ENCODE data around the gene OR10Z1. TPM values are rescaled to one million over a fixed set of nuclear protein-coding genes. Genes with fewer than 3 reads are reported as not detected.

Gene OR10Z1, protein sequence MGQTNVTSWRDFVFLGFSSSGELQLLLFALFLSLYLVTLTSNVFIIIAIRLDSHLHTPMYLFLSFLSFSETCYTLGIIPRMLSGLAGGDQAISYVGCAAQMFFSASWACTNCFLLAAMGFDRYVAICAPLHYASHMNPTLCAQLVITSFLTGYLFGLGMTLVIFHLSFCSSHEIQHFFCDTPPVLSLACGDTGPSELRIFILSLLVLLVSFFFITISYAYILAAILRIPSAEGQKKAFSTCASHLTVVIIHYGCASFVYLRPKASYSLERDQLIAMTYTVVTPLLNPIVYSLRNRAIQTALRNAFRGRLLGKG
- not detected for total RNA-seq
- long read RNA-seq, result 0 reads

DNA sequence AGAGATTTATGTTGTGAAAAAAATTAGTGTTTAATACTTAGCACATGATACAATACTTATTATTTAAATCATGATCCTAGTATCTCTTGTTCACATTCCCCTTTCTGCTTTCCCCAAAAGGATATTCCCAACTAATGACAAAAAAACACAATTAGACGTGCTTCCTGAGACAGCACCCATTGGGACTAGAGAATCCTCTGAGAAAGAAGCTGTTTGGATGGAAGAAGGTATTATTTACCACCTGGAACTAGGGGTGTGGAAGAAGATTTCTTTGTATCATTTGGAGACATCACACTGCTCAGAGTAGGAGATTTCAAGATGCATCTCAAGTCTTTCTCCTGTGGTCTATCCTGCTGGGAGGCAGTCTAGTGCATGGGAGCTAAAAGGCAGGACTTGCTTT lies at the start of gene OR10Z1:
Gene OR10Z1 (plus strand): TSS at position 301 of the 400 bp plus-strand sequence. CDS start 1,171 bp downstream, outside the sequence.
- intact Hi-C loops (cut with DNase I), result no loop called here
- DNase-seq (ENCODE audit: low spot score), result no peak

DNA sequence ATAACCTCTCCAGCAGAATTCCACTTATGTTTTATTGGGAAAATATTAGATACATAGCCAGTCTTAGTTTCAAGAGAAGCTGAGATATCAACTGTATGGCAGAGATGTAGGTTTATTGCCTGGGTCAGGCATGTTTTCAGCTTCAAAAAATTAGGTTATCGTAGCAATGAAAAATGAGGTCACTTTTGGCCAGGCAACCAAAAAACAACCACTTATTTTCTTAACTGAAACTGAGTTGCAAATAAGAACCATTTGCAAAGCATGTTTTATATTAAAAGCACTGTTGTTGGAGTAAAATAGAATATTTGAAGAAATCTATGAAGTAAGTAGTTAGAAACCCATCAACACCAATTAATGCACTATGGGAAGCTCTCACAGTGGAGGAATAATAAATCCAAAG lies 45.4 kb upstream of the OR10Z1 start:
- intact Hi-C loops (cut with DNase I), result no loop called here
- DNase-seq (ENCODE audit: low spot score), result no peak

DNA sequence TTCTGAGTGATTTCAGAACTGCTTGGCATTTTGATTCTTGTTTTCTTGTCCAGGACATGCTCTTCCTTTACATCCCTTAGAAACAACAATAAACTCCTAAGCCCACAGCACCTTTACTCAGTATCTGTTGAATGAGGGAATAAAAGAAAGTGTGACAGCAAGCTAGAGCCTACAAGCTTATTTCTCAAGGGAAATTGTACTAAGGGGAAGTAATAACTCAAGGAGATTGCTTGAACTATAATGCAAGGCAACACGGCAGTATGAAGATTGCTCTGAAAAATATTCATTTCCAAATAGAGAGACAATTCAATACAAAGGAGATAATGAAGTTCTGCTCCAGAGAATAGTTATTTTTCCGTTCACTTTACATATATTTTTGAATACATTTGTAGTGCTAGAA lies 41.2 kb upstream of the OR10Z1 start:
- intact Hi-C loops (cut with DNase I), result no loop called here
- DNase-seq (ENCODE audit: low spot score), result no peak

DNA sequence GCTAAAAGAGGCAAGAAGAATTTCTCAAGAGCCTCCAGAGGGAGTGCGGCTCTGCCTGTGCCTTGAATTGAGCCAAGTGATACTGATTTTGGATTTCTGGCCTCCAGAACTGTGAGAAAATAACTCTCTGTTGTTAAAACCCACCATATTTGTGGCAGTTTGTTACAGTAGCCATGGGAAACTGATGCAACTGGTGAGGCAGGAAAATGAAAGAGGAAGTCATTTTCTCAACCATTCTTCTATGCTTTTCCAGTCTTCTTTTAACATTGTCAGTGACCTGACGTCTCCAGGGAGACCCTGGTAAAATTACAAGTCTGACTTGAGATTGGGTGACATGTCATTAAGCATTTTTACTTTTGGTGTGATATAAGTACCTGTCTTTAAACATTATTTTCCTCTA lies 40.5 kb upstream of the OR10Z1 start:
- no peak for DNase-seq (ENCODE audit: low spot score)

DNA sequence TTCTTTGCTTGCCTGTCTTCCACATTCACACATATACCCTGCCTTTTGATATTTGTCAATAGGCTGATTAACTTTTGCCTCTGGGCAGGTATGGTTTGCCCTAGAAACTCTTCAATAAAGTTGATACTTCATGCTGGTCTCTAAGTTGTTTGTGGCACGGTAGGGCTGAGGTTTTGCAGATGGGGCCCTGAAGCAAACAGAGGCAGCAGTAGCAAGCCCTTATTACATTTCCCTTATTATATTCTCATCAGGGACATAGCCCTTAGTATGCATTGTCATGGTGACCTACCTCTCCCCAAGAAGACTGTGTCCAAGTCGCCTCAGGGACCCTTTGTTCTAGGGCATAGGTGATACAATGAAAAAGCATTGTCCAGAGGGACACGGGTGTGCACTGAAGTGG lies 34.6 kb upstream of the OR10Z1 start, which contains the start of gene OR6P1:
Gene OR6P1 (minus strand): TSS at position 101 of the 400 bp plus-strand sequence. CDS start 6,976 bp downstream, outside the sequence.
- DNase-seq (ENCODE audit: low spot score), result no peak

More for the DNA sequence above, 40.5 kb upstream of the OR10Z1 start:
- intact Hi-C loops (cut with DNase I), result no loop called here

DNA sequence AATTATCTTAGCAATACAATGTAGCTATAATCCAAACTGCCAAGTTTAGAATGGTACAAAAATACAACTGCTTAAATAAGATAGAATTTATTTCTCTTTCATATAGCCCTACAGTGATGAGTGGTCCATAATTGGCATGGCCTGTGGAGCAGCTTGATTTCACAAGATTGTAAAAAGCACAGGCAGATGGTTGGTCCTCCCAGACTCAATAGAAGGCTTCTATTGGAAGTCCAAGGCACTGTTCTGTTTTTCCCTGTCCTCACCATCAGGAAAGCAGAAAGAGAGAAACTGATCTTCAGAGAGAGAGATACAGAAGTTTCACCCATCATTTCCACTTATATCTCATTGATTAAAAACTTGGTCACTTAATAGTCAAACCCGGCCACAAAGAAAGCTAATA lies 32.8 kb upstream of the OR10Z1 start:
- no peak for DNase-seq (ENCODE audit: low spot score)
- intact Hi-C loops (cut with DNase I), result no loop called here

More for the DNA sequence above, 34.6 kb upstream of the OR10Z1 start, which contains the start of gene OR6P1:
- intact Hi-C loops (cut with DNase I), result no loop called here

DNA sequence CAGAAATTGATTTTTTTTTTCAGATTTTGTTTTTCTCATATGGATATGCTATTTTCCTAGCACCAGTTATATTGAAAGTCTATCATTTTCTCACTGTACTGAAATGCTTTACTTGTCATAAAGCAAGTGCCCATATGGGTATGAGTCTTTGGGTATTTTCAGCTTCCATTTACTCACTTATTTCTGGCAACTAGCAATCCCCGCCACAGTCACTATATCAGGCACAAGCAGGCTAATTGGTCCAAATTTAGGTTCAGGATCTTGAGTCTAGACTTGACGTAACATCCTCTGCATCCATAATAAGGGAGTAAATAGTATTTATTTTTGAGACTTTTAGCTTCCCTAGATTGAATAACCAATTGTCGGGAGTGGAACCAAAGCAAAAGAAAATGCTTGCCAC lies 27.5 kb upstream of the OR10Z1 start:
- DNase-seq (ENCODE audit: low spot score), result no peak
- intact Hi-C loops (cut with DNase I), result no loop called here

DNA sequence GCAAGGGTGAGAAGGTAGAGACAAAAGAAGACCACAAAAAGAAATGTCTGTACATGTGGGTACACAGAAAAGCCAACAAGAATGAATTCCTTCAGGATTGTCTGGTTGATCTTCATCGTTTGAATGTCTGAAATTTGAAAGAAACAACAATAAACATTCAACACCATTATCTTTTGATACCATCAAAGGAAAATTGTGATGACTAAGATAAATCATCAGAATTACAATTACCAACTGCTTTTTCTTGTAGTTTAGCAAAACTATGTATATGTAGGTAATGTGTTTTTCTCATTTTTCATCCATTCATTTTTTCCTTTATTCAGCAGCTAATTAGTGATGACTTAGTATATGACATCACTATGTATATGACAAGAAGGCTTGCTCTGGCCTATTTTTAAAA lies 25.3 kb upstream of the OR10Z1 start, which contains the start of gene OR10X1:
Gene OR10X1 (minus strand): TSS at position 167 of the 400 bp plus-strand sequence. CDS start 0 bp downstream, at position 167.
- intact Hi-C loops (cut with DNase I), result no loop called here
- DNase-seq (ENCODE audit: low spot score), result no peak

DNA sequence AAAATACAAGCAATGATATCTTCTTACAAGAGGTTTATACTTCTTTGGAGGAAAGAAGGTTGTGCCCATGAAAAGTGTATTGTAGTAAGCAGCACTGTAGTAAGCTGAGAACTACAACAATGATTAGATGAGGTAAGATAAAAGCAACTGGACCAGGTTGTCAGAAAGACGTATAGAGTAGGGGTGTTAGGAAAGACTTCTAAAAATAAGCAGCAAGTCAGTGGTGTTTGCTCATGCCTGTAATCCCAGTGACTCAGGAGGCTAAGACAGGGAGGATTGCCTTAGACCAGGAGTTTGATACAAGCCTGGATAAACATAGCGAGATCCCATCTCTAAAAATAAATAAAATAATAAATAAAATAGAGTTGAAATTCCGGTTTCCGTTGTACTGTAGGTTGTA lies 21.1 kb upstream of the OR10Z1 start:
- intact Hi-C loops (cut with DNase I), result no loop called here

DNA sequence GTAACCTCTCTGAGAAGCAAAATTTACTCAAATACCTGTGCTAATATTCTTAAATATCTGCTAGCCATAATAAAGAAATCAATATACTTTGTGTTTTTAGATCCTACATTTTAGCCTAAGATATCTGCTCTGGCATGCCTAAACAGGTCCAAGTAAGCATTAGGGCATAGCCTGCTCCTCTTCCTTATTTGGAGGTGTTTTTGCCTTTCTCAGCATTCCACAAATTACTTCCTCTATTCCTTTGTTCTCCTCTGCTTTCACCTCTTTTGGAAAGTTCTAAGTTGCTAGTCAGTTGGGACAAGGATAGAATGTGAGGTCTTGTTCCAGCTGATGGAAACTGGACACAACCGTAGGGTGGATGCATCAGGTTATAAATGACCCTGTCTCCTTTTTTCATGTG lies 18.1 kb upstream of the OR10Z1 start:
- intact Hi-C loops (cut with DNase I), result no loop called here
- no peak for DNase-seq (ENCODE audit: low spot score)

More for the DNA sequence above, 21.1 kb upstream of the OR10Z1 start:
- DNase-seq (ENCODE audit: low spot score), result no peak

DNA sequence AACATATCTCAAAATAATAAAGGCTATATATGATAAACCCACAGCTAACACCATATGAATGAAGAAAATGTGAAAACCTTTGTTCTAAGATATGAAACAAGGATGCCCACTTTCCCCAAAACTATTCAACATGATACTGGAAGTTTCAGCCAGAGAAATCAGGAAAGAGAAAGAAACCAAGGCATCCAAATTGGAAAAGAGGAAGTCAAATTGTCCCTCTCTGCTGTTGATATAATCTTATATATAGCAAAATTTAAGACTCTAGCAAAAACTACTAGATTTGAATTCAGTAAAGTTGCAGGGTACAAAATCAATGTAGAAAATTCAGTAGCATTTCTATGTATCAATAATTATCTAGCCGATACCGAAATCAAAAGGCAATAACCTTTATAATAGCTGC lies 4.3 kb upstream of the OR10Z1 start:
- intact Hi-C loops (cut with DNase I), result no loop called here
- DNase-seq (ENCODE audit: low spot score), result no peak

DNA sequence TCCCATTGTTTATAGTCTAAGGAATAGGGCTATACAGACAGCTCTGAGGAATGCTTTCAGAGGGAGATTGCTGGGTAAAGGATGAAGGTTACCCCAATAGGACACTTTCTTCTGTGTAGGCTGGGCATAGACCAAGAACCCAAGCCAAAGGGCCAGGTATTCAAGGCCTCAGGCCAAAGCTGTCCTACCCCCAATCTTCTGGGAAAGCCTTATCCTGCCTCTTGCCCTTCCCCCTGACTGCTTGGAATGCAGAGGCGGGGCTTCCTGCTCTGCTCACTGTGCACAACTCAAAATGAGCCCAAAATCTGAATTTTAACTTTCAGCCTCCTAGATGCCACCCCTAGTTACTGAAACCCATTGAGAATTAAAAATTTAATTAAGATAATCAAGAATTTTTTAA lies 2.2 kb downstream of the OR10Z1 start:
- intact Hi-C loops (cut with DNase I), result no loop called here
- no peak for DNase-seq (ENCODE audit: low spot score)

DNA sequence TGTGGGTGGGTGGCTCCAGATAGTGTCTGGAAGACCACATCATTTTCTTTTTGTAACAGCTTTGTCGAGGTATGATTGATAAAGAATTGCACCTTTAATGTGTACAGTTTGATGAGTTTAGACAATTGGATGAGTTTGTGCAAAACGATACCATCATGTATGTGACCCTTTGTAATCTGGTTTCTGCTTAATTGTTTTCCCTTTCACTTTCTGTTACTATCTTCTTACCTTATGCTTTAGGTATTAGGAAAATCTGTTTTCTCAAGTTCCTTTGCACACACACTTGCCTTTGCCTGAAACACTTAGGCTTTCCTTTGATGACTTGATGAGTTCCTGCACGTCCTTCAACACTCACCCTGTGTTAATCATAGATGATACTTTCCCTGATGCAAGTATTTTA lies 6.8 kb downstream of the OR10Z1 start:
- intact Hi-C loops (cut with DNase I), result no loop called here
- no peak for DNase-seq (ENCODE audit: low spot score)

DNA sequence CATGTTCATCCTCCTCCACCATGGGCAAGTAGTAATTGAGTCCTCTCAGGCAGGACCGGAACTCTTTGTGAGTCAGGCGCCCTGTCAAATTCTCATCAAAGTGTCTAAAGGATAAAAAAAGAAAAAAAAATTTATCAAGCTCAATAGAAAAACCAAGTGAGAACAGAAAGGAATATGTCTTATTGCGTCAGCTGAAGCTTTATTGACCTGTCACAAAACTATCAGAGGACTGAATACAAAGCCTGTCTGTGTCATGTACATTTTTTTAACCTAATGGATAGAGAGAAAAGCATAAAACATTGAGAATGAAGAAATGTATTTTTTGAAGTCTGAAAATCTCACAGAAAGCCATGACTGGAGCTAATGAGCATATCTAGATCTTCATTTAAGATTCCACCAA lies 8.7 kb downstream of the OR10Z1 start:
- intact Hi-C loops (cut with DNase I), result no loop called here
- no peak for DNase-seq (ENCODE audit: low spot score)

DNA sequence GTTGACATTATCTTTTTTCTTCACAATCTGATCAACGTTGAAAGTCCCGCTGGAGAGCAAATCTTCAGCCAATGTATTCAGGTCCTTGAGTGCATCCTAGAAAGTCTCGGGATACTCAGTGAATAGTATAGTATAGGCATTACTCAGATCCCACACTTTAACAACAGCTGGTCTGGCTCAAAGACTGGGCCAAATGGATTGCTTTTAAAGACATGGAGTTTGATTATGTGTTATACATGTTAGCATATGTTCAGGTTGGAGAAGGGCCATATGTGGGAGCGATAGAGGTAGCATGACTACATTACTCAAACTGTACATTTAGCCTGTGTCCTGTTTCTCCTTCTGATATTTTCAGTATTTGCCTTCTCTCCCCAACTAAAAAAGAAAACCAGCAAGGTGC lies 33.1 kb downstream of the OR10Z1 start:
- intact Hi-C loops (cut with DNase I), result no loop called here

DNA sequence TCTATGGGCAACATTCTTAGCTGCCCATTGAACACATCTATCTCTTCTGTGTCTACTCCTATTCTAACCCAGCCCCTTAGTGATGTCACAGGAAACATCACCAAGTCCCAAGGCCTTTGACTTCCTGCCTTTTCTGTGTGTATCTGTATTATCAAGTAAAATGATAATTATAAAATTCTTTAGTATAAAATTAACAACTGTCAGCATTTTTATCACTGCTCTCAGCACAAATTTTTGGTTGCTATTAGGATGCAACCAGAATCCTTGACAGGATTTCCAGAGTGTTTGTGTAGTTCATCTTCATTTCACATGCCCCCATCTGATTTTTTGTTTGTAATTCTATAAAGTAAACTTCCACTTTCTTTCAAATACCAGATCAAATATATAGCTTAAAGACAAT lies 33.8 kb downstream of the OR10Z1 start:
- no peak for DNase-seq (ENCODE audit: low spot score)
- intact Hi-C loops (cut with DNase I), result no loop called here

More for the DNA sequence above, 33.1 kb downstream of the OR10Z1 start:
- DNase-seq (ENCODE audit: low spot score), result no peak

DNA sequence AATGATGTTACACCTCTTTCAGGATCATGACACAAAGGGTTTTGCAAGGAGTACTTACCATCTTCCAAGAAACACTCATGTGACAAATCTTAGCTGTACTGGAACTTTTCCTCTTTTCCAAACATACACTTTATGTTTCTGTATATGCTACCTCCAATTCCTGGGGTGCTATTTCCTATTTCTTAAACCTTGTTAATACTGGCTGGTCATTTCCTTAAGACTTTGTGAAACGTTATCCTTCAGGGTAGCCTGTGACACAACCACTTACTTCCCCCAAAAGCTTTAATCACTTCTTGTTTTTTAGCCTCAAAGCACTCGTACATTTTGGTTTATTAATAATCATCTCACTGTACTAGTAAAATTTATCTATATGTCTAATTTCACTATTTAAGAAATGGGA lies 39.4 kb downstream of the OR10Z1 start:
- intact Hi-C loops (cut with DNase I), result no loop called here
- DNase-seq (ENCODE audit: low spot score), result no peak

DNA sequence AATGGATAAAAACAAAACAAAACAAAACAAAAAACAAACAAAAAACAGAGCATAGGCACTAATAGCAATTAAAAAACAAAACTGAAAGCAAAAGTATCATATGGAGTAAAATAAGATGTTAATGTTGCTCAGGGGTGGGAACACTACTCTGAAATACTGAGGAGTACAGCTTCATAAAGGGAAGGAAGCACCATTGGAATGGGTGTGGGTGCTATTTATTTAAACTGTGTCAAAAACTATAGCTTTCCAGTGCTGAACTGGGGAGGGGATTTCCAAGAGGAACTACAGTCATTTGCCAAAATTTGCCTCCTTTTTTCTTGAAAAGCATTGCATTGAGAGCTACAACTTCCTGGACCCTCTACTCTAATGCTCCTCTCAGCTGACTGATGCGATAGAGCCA lies 41.4 kb downstream of the OR10Z1 start:
- intact Hi-C loops (cut with DNase I), result no loop called here
- DNase-seq (ENCODE audit: low spot score), result no peak

DNA sequence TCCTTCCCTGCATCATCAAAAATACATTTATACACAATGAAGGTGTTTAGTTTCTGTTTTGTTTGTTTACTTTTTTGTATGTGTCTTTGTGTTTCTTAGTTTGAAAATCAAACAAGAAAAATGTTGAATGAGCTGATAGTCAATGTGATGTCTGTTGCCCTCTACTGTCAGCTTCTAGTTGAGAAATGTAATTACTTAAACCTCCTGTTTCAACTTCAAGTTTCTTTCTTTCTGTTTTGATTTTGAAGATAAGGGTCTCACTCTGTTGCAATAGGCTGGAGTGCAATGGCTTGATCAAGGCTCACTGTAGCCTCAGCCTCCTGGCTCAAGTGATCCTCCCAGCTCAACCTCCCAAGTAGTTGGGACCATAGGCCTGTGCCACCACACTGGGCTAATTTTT lies 44.0 kb downstream of the OR10Z1 start:
- intact Hi-C loops (cut with DNase I), result no loop called here
- DNase-seq (ENCODE audit: low spot score), result no peak

DNA sequence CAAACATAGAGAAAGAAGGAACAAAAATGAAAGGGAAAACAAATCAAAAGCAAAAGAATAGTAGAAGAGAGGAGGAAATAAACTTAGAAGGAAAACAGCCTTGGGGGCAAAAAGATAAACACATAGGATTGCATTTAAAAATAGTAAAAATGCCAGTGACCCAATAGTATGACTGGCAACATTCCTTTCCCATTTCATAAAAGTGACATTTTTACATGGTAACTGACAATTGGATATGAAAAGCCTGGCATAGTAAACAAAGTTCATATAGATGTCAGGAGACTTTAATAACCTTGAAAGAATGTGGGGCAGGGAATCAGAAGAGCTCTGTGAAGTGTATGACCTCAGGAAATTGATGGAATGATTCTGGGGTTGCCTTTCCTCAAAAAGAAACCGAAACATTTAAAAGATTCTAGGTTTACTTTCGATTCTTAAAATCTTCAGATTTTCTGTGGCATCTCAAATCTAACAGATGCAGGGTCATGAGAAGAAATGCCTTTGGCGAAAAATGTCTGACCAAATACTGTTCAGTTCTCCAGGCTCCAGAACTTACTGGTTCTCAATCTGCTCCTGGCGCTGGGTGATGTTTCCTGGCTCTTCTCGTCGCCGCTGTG lies 47.8 kb downstream of the OR10Z1 start:
- intact Hi-C loops (cut with DNase I), result no loop called here
- no peak for DNase-seq (ENCODE audit: low spot score)

DNA sequence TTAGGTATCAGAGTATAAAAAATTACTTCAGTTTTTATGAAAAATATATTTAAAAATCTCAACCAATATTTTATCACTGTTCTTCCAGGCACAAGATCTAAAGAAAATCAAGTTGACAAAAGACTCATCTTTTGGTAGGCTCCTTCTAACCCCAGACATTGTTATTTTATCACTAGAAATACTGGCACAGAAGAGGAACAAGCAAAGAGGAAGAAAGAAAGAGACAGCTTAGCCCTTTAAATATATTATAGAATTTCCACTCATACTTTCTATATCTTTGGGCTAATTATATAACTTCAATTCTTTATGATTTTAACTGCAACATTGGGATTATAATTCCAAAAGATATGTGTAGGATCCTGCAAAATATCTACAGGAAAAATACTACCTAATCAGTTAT lies 49.0 kb downstream of the OR10Z1 start:
- intact Hi-C loops (cut with DNase I), result no loop called here
- DNase-seq (ENCODE audit: low spot score), result no peak

All from cardiac septum (tissue), 1 donor.